GM12892 (cell line): ENCODE measurements around the gene PRDM16.

Experiments used
- POLR2A ChIP-seq: IDR thresholded peaks from 2 replicates; pipeline ENCODE4 v1.6.1; 2011; ENCODE audit warnings: low read depth, low read length, control low read depth
- POLR2AphosphoS5 ChIP-seq: IDR thresholded peaks from 2 replicates; pipeline ENCODE4 v1.6.1; 2011; ENCODE audit warnings: low read depth, low read length, control low read depth

- TF ChIP-seq POLR2A (no peak), POLR2AphosphoS5 (no peak)
Observed at GRCh38 chr1:3117879-3118278, 48.9 kb downstream of the PRDM16 start.
